MG63 (cell line): ENCODE results near the gene TSSK6. TPM values are rescaled to one million over a fixed set of nuclear protein-coding genes. Genes with fewer than 3 reads are reported as not detected.

Experiments used
- DNase-seq: peaks from one replicate; pipeline ENCODE4 v3.0.0-alpha.2; 2020
- H3K27me3 ChIP-seq: fragments of 250-450 bp; sonication (Bioruptor Pico); 2 replicates; pipeline ENCODE4 v1.5.1; 2020; ENCODE audit warnings: mild to moderate bottlenecking, moderate library complexity
- H3K36me3 ChIP-seq: fragments of 250-450 bp; sonication (Bioruptor Pico); 2 replicates; pipeline ENCODE4 v1.5.1; 2020; ENCODE audit warnings: mild to moderate bottlenecking, moderate library complexity
- H3K4me3 ChIP-seq: fragments of 250-450 bp; sonication (Bioruptor Pico); 2 replicates; pipeline ENCODE4 v1.5.1; 2020; ENCODE audit warnings: mild to moderate bottlenecking, moderate library complexity
- H3K9me3 ChIP-seq: fragments of 250-450 bp; sonication (Bioruptor Pico); 2 replicates; pipeline ENCODE4 v1.5.1; 2020; ENCODE audit warnings: mild to moderate bottlenecking, moderate library complexity
- total RNA-seq: library from RNA; depleted of rRNA; stranded (reverse); fragments of >200 nt; shearing (Covaris generic); gene quantifications from 2 replicates; pipeline ENCODE4 v1.2.3, GENCODE V29; 2014; ENCODE audit warnings: low replicate concordance

The TSSK6 gene
- total RNA-seq, 1 experiment from 2014 or later: 9.0 TPM

DNA sequence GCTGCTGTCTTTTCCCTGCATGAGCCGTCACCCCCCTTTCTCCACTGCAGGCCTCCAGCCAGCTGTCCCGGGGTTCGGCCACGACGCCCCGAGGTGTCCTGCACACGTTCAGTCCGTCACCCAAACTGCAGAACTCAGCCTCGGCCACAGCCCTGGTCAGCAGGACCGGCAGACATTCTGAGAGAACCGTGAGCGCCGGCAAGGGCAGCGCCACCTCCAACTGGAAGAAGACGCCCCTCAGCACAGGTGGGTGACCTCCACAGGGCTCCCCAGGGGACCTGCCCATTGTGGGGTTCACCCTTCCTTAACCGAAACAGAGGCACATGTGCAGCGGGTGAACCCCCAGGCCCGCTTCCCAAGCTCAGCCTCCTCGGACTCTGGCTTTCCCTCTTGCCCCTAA is 13.1 kb downstream of the TSSK6 start:
- Histone ChIP-seq H3K4me3 (no peak overlapping the region), H3K9me3 (no peaks in the 10 kb centered on the region), H3K36me3 (peaks cover 95% of the 10 kb centered on the region), H3K27me3 (no peaks in the 10 kb centered on the region)
- DNase-seq: no peak

DNA sequence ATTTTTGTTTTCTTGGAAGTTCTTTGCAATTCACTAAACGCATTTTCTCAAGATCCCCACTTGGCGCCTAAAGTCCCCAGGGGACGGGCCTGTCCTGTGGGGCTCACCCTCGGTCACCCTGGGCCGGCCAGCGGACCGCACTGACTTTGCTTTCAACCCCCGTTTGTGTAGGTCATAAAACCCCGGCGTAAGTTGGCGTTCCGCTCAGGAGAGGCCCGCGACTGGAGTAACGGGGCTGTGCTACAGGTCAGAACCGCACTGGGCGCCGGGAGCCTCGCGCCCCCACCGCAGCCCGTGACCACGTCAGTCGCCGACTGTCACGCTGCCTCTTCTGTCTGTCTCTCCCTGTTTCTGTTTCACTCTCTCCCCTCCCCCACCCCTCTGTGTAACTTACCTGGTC is 13.6 kb downstream of the TSSK6 start:
- Histone ChIP-seq H3K4me3 (no peak overlapping the region), H3K9me3 (no peaks in the 10 kb centered on the region), H3K27me3 (no peaks in the 10 kb centered on the region), H3K36me3 (peaks cover 96% of the 10 kb centered on the region)
- no peak for DNase-seq

DNA sequence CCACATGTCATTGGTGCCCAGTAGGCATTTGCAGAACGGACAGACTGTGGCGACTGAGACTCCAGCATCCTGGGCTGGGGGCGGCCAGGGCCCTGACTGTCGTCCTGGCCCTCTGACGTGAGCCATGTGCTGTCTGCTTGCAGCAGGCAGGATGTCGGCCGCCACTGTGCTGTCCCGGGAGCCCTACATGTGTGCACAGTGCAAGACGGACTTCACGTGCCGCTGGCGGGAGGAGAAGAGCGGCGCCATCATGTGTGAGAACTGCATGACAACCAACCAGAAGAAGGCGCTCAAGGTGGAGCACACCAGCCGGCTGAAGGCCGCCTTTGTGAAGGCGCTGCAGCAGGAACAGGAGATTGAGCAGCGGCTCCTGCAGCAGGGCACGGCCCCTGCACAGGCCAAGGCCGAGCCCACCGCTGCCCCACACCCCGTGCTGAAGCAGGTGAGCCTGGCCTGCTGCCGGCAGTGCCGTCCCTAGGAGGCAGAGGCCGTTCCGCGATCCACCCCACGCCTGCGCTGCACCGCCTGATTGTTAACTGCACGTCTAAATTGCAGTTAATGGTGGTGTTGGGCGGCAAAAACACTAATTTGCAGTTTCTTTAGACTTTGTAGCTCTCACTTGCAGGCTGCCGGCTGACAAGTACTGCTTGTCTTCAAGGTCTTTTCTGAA is 14.2 kb downstream of the TSSK6 start:
- peaks cover 96% of the 10 kb centered on the region for H3K36me3 ChIP-seq

DNA sequence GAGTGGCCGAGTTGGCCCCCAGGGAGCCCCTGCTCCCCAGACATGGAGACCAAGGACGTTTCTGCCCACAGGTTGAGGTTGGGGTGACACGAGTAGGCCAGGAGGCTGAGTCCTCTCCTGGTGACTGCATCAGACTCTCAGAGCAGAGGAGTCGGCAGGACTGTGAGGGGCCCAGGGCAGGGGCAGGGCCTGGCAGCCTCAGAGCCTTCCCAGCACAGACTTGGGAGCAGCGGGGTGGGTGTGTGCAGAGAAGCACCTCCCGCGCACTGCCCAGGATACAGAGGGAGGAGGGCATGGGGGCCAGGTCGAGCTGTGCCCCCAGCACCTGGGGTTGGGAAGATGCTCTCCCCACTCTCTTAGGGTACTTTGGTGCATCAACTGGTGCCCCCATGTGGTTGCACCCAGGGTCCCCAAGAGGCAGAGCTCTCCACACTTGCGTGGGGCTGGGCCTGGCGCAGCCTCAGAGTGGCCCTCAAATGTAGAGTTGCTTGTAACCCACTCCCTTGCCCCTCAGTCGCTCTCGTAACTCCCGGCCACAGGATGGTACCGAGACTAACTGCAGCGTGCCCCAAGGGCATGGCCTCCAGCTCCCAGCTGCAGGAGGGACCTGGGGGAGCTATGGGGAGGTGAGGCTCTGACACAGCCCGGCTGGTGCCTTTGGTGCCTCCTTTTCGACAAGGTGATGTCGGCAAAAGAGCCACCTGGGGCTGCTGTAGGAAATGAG is 15.9 kb downstream of the TSSK6 start:
- peaks cover 98% of the 10 kb centered on the region for H3K36me3 ChIP-seq

More for the DNA sequence above, 14.2 kb downstream of the TSSK6 start:
- Histone ChIP-seq H3K27me3 (peaks cover under 1% of the 10 kb centered on the region; the same call in 1 of the 2 replicates), H3K4me3 (no peak overlapping the region), H3K9me3 (no peaks in the 10 kb centered on the region)
- no peak for DNase-seq

DNA sequence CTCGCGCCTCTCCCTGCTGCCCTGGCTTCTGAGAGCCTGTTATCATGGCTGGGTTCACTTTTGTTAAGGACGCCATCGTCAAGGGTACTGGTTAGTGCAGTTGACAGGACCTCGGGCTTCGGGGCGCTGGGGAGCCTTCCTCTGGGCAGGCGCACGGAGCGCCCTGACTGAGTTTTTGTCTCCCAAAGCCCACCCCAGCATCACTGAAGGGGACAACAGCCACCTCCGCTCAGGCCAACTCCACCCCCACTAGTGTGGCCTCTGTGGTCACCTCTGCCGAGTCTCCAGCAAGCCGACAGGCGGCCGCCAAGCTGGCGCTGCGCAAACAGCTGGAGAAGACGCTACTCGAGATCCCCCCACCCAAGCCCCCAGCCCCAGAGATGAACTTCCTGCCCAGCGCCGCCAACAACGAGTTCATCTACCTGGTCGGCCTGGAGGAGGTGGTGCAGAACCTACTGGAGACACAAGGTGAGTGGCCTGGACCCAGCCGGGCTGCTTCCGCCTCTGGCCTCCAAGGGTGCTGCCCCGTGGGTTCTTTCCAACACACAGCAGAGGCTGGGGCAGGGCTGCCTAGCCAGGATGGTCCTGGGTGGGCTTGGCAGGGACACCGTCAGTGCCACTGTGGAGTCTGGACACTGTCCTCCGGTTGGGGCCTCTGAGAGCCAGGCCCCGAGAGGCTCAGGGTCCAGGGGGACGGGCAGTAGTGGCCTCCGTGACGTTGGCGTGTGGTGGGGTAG is 16.9 kb downstream of the TSSK6 start:
- Histone ChIP-seq H3K9me3 (no peaks in the 10 kb centered on the region), H3K4me3 (no peak overlapping the region), H3K36me3 (peaks cover 97% of the 10 kb centered on the region), H3K27me3 (peaks cover 2% of the 10 kb centered on the region; the same call in 1 of the 2 replicates)
- DNase-seq: no peak

More for the DNA sequence above, 15.9 kb downstream of the TSSK6 start:
- H3K9me3 ChIP-seq: no peaks in the 10 kb centered on the region
- peaks cover 2% of the 10 kb centered on the region; the same call in 1 of the 2 replicates for H3K27me3 ChIP-seq
- no peak overlapping the region for H3K4me3 ChIP-seq
- DNase-seq: no peak

DNA sequence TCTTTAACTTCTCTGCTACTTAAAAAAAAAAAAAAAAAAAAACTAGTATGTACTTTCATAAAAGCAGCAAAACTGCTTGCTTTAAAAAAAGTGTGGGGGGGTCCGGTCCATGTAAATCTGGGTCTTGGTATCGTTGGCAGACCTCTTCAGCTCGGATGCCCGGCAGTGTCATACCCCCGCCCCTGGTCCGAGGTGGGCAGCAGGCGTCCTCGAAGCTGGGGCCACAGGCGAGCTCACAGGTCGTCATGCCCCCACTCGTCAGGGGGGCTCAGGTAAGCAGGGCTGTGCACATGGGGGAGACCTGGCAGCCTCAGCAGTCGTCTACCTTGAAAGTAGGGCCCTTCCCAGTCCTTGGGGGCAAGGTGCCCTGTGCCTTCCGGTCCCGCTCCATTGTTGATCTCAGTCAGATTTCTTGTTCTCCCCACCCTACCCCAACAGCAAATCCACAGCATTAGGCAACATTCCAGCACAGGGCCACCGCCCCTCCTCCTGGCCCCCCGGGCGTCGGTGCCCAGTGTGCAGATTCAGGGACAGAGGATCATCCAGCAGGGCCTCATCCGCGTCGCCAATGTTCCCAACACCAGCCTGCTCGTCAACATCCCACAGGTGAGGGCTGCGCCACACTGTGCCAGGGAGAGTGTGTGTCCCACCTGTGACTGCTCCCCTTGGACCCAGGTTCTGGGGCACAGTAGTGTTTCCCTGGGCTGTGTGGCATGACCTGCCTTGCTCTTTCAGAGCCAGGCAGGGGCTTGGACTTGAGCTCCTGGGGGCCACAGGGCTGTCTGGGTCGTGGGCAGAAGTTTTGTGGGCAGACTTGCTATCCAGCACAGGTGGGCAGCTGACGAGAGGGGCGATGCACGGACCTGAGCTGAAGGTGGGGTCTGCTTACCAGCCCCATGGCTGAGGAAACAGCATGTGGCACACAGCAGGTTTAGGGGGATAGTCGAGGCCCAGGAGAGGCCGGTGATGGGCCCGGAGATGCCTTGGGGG is 19.4 kb downstream of the TSSK6 start:
- Histone ChIP-seq H3K9me3 (no peaks in the 10 kb centered on the region), H3K36me3 (peaks cover 88% of the 10 kb centered on the region), H3K27me3 (peaks cover 2% of the 10 kb centered on the region; the same call in 1 of the 2 replicates), H3K4me3 (no peak overlapping the region)
- DNase-seq: no peak

DNA sequence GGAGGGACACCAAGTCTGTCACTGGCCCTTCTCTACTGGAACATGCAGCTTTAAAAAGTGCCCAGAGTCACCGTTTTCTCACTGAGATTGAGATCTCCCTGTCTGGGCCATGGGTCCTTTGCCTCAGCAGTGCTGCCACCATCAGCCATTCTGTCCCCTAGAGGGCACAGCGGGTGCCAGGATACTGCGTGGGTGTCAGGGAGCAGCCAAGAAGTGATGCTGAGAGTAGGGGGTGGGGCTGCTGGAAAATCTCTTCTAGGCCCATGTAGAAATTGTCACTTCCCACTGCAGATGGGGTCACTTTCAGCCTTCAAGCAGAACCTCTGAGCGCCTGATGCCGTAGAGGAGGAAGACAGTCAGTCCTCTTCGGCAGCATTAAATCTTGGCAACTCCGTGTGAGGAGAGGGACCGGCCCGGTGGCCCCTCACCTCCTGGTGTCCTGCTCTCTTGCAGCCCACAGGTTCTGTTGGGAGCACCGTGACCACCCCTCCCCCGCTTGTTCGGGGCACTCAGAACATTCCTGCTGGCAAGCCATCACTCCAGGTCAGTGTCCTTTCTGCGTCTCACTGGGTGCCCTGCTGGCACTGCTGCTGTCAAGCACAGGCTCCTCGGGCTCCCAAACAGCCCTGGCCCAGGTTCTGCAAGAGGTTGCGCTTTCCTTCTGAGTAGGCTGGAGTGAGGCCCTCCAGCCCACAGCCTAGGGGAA is 21.4 kb downstream of the TSSK6 start:
- Histone ChIP-seq H3K9me3 (no peaks in the 10 kb centered on the region), H3K4me3 (no peak overlapping the region), H3K36me3 (peaks cover 77% of the 10 kb centered on the region), H3K27me3 (peaks cover 2% of the 10 kb centered on the region; the same call in 1 of the 2 replicates)
- no peak for DNase-seq

DNA sequence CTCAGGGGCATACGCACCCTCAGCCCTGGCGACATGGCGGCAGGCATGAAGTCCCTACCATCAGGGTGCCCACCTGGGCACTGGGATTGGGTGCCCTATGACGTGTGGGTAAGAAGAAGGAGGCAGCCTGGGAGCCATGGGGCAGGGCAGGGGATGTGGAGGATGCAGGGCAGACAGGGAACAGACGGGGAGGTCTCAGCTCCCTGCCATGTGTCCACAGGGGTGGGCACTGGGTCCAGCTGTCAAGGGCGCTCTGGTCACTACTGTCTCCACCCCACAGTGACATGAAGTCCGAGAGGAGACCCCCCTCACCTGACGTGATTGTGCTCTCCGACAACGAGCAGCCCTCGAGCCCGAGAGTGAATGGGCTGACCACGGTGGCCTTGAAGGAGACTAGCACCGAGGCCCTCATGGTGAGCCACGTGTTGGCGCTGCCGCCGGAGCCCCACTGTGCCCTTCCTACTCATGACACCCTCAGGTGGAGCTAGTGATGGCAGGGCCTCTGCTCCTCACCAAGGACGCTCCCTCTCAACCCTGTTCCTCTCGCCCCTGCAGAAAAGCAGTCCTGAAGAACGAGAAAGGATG is 23.2 kb downstream of the TSSK6 start:
- no peak for DNase-seq
- H3K4me3 ChIP-seq: no peak overlapping the region
- H3K36me3 ChIP-seq: peaks cover 62% of the 10 kb centered on the region
- H3K27me3 ChIP-seq: peaks cover 2% of the 10 kb centered on the region; the same call in 1 of the 2 replicates
- H3K9me3 ChIP-seq: no peaks in the 10 kb centered on the region

DNA sequence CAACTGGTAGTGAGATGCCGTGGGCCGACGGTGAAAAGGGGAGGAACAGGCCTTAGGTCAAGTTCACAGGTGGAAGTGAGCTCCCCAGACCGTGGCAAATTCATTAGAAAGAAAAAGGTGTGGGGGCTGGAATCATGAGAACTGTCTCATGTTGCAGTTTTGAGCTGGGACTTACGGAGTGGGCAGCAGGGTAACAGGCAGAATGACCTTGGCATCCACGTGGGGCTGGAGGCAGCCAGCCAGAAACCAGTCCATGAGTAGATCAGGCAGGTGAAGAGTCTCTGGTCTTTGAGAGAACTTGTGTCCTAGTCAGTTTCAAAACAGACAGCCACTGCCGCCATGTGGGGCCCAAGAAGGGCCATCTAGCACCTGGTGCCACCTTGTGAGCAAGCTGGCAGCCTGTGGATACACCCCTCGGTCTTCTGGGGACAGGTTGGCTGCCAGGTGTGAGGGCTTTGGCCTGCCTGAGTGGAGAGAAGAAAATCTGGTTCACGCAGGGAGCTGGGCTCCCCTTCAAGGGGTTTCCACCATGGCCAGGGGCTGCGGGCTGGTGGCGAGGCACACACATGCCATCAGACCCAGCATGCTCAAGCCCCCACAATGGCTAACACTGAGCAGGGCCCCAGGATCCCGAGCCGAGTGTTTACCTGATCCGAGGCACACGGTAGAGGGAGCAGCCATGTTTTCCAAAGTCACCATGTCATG is 23.9 kb downstream of the TSSK6 start:
- no peak for DNase-seq
- H3K27me3 ChIP-seq: peaks cover 2% of the 10 kb centered on the region; the same call in 1 of the 2 replicates
- no peak overlapping the region for H3K4me3 ChIP-seq
- no peaks in the 10 kb centered on the region for H3K9me3 ChIP-seq
- H3K36me3 ChIP-seq: peaks cover 58% of the 10 kb centered on the region

DNA sequence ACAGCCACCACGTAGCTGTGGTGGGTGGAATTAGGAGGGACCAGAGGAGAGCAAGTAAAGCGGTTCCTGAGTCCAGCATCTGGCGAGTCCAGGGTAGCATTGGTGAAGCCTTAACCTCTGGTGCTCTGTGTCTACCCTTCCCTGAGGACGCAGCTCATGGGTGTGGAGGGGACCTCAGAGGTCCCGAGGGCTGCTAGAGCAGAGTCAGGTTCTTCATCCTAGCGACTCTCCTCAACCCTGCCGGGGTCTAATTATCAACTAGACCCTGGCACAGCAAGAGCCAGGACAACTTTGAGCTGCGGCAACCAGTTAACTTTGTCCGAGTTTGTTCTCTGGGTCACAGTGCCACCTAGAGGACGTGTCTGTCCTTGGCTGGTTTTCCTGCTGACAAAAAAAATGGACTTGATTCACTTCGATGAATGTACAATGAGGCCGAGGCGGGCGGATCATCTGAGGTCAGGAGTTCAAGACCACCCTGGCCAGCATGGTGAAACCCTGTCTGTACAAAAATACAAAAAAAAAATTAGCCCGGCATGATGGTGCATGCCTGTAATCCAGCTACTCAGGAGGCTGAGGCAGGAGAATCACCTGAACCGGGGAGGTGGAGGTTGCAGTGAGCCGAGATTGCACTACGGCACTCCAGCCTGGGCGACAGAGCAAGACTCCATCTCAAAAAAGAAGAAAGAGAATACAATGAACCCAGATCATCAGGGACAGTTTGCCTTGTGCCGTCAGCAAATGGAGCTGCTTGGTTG is 25.0 kb downstream of the TSSK6 start:
- H3K4me3 ChIP-seq: no peak overlapping the region
- H3K9me3 ChIP-seq: no peaks in the 10 kb centered on the region
- DNase-seq: peak; percentile 73
- no peaks in the 10 kb centered on the region for H3K27me3 ChIP-seq
- H3K36me3 ChIP-seq: peaks cover 51% of the 10 kb centered on the region

DNA sequence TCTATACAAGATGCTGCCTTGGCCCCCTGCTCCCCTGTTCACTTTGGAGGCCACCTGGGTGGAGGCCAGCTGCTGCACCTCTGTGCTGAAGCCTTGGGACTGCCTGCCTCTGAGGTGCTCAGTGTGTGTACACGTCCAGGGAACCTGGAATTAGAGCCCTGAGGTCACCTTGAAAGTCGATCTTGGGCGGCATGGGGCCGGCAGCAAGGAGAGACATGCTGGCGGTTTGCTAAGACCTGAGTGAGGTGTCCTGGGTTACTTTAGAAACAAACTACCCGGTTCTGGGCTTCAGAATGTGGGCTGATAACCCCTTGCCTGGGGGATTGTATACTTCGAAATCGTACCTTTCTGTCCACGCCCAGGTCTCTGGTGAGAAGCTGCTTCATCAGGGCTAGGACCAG is 25.5 kb downstream of the TSSK6 start:
- Histone ChIP-seq H3K36me3 (peaks cover 51% of the 10 kb centered on the region), H3K27me3 (no peaks in the 10 kb centered on the region), H3K9me3 (no peaks in the 10 kb centered on the region), H3K4me3 (no peak overlapping the region)
- DNase-seq: no peak

DNA sequence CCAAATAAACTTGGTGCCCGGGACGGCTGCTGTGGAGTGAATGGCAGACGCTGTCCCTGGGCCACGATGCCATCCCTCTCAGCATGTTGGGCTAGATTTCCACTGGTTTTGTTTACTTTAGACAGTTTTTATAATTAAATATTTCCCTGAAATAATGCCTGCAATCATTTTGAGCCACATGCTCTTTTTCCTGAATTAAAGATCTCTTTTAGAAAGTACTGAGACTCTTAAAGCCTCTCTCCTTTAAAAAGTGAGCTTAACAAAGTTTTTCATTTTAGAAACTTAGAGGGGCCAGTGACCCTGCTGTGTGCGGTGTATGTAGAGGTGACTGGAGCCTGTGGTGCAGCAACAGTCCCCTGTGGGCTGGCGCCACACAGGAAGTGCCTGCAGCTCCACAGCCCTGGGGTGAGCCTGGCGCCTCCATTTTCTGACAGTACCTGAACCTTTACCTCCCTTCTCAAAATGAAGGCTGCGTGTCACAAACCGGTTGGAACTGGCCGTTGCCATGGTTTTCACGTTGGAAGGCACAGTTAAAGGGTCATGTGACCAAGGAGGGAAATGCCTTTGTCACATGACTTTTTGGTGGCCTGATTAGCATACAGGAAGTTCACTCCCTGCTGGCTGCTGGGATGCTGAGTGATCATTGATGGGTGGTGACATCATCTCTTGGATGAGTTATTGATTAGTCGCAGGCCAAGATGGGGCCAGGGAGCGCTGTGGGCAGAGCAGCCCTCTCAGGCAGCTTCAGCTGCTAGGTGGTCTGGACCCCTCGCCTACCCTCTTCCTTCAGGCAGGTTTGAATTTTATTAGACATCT is 26.3 kb downstream of the TSSK6 start:
- H3K27me3 ChIP-seq: no peaks in the 10 kb centered on the region
- no peaks in the 10 kb centered on the region for H3K9me3 ChIP-seq
- DNase-seq: peak; percentile 76
- no peak overlapping the region for H3K4me3 ChIP-seq
- H3K36me3 ChIP-seq: peaks cover 47% of the 10 kb centered on the region
